ENCODE measurements around the gene KRT37. TPM values are rescaled to one million over a fixed set of nuclear protein-coding genes. Genes with fewer than 3 reads are reported as not detected.
A peak's percentile ranks its signal among the peaks of the same experiment; 100 is the strongest.
"Not testable (repeated sequence)": the region's sequence is repeated elsewhere in the genome, so short reads cannot be mapped to it uniquely, and the experiment has no call there.

Gene KRT37
- total RNA-seq, 1 donor from 2014 or later = not detected

DNA sequence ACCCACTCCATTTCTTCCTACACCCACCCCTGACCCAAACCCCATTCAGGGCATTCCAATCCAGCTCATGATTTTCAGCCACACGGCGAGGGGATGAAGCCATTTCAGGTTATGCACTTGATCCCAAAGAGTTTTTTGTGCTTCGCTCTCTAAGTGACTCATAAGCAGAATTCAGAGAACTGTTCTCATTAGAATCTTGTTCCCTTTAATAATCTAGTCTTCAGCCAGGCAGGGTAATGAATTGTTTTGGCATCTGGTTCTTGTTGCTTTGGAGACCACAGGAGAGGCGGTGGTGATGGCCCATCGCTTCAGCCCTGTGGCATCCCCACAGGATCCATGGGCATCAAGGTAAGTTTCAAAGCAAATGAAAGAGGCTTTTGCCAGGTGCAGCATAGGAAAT lies 22.2 kb downstream of the KRT37 start:
- TF ChIP-seq, protein P1, sequence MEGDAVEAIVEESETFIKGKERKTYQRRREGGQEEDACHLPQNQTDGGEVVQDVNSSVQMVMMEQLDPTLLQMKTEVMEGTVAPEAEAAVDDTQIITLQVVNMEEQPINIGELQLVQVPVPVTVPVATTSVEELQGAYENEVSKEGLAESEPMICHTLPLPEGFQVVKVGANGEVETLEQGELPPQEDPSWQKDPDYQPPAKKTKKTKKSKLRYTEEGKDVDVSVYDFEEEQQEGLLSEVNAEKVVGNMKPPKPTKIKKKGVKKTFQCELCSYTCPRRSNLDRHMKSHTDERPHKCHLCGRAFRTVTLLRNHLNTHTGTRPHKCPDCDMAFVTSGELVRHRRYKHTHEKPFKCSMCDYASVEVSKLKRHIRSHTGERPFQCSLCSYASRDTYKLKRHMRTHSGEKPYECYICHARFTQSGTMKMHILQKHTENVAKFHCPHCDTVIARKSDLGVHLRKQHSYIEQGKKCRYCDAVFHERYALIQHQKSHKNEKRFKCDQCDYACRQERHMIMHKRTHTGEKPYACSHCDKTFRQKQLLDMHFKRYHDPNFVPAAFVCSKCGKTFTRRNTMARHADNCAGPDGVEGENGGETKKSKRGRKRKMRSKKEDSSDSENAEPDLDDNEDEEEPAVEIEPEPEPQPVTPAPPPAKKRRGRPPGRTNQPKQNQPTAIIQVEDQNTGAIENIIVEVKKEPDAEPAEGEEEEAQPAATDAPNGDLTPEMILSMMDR (conservative IDR thresholded peaks at IDR 0.05) = no peak
- Mint-ChIP-seq H3K36me3 (ENCODE audit: low read depth) (no peaks in the 10 kb centered on the region), H3K4me3 (no peak overlapping the region), H3K4me1 (peaks cover 45% of the 10 kb centered on the region), H3K9me3 (no peaks in the 10 kb centered on the region), H3K27ac (ENCODE audit: unreplicated experiment) (no peak overlapping the region), H3K27me3 (ENCODE audit: low read depth) (no peaks in the 10 kb centered on the region)
- no peak for DNase-seq (ENCODE audit: low read depth, low spot score)

DNA sequence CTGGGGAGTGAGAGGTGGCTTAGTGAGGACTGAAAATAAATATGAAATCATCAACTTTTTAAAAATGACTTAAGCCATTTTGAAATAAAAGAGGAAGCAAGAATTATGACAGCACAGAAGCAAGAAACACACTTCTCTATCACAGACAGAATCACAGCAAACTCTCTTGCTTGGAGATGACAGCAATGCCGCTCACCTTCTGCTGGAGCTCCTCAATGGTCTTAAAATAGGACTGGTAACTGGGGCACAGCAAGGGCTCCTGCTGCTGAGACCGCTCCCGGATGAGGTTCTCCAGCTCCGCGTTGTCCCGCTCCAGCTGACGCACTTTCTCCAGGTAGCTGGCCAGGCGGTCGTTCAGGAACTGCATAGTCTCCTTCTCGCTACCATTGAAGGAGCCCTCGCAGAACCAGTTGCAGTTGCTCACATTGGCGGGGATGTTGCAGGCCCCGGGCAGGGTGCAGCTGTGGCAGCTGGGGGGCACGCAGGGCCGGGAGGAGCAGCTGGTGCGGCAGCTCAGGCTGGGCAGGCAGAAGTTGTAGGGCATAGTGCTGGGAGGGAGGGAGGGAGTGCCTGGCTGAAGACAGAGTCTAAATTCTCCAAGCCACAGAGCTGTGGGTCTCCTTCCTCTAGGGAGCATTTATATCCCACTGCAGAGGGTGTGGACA lies 27.3 kb downstream of the KRT37 start, which contains the start of gene KRT31:
Gene KRT31 (minus strand): TSS at position 613 of the 665 bp plus-strand sequence. CDS start 69 bp downstream, at position 544.
- no peaks in the 10 kb centered on the region for H3K36me3 Mint-ChIP-seq (ENCODE audit: low read depth)
- no peaks in the 10 kb centered on the region for H3K9me3 Mint-ChIP-seq
- H3K4me3 Mint-ChIP-seq = no peak within 1 kb of the TSS
- H3K4me1 Mint-ChIP-seq = peaks cover 17% of the 10 kb centered on the region
- TF ChIP-seq, protein P1 (conservative IDR thresholded peaks at IDR 0.05) = no peak
- no peak for DNase-seq (ENCODE audit: low read depth, low spot score)
- no peak within 1 kb of the TSS for H3K27ac Mint-ChIP-seq (ENCODE audit: unreplicated experiment)
- no peaks in the 10 kb centered on the region for H3K27me3 Mint-ChIP-seq (ENCODE audit: low read depth)

DNA sequence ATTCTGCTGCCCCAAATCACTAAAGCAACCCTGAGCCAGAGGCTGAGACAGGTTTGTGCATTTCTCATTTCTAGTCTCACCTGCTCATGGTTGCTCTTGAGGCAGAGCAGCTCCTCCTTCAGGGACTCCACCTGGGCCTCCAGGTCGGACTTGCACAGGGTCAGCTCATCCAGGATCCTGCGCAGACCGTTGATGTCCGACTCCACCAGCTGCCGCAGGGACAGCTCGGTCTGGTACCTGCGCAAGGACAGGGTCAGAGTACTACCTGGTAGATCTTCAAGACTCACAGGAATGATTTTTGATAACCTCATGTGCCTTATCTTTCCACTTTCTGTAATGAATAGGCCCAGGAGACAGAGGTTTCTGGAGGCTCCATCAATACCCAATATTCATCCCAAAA lies 28.0 kb downstream of the KRT37 start:
- no peaks in the 10 kb centered on the region for H3K27me3 Mint-ChIP-seq (ENCODE audit: low read depth)
- no peak overlapping the region for H3K27ac Mint-ChIP-seq (ENCODE audit: unreplicated experiment)
- no peak for DNase-seq (ENCODE audit: low read depth, low spot score)
- no peaks in the 10 kb centered on the region for H3K9me3 Mint-ChIP-seq
- TF ChIP-seq, protein P1 (conservative IDR thresholded peaks at IDR 0.05) = no peak
- no peak overlapping the region for H3K4me3 Mint-ChIP-seq
- peaks cover 16% of the 10 kb centered on the region for H3K4me1 Mint-ChIP-seq
- H3K36me3 Mint-ChIP-seq (ENCODE audit: low read depth) = no peaks in the 10 kb centered on the region

DNA sequence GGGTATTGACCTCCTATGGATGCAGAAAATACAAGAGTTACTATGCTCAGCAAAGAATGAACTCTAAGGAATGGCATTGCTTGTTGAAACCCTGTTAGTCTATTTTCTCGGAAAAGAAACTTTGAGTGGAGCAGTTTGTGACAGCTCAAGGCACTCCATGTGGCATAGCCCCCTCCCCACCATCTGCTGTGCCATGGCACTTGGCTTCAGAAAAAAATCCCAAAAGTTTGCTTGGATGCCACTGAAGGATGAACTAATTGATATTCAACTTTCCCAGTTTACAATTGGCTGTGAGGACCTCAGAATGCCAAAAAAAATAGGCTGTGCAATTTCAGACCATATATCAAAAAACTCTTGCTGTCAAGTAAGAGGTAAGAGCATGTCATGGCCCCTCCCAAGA lies 28.8 kb downstream of the KRT37 start:
- Mint-ChIP-seq H3K27ac (ENCODE audit: unreplicated experiment) (no peak overlapping the region), H3K9me3 (no peaks in the 10 kb centered on the region), H3K27me3 (ENCODE audit: low read depth) (no peaks in the 10 kb centered on the region), H3K36me3 (ENCODE audit: low read depth) (no peaks in the 10 kb centered on the region), H3K4me1 (peaks cover 17% of the 10 kb centered on the region), H3K4me3 (no peak overlapping the region)
- TF ChIP-seq, protein P1 (conservative IDR thresholded peaks at IDR 0.05) = no peak
- no peak for DNase-seq (ENCODE audit: low read depth, low spot score)

DNA sequence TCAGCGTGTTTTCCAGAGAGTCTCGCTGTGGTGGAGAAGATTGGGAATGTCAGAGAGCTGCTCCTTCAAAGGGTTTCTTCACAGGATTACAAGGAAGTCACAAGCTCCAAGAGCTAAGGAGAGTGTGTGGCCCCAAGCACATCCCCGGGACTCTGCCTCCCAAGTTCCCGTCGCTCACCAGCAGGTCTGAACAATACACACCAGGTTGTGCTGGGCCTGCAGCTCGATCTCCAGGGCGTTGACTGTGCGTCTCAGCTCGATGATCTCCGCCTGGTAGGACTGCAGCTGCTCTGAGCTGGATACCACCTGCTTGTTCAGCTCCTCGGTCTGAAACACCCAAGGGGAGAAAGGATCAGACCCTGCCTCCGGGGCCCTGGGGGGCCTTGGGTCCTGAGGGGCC lies 29.3 kb downstream of the KRT37 start:
- DNase-seq (ENCODE audit: low read depth, low spot score); H3K9me3 Mint-ChIP-seq; H3K27me3 Mint-ChIP-seq (ENCODE audit: low read depth); H3K36me3 Mint-ChIP-seq (ENCODE audit: low read depth); H3K4me3 Mint-ChIP-seq: not testable (repeated sequence)
- Mint-ChIP-seq H3K27ac (ENCODE audit: unreplicated experiment) (peak overlapping the region; percentile 57), H3K4me1 (peaks cover 16% of the 10 kb centered on the region)

DNA sequence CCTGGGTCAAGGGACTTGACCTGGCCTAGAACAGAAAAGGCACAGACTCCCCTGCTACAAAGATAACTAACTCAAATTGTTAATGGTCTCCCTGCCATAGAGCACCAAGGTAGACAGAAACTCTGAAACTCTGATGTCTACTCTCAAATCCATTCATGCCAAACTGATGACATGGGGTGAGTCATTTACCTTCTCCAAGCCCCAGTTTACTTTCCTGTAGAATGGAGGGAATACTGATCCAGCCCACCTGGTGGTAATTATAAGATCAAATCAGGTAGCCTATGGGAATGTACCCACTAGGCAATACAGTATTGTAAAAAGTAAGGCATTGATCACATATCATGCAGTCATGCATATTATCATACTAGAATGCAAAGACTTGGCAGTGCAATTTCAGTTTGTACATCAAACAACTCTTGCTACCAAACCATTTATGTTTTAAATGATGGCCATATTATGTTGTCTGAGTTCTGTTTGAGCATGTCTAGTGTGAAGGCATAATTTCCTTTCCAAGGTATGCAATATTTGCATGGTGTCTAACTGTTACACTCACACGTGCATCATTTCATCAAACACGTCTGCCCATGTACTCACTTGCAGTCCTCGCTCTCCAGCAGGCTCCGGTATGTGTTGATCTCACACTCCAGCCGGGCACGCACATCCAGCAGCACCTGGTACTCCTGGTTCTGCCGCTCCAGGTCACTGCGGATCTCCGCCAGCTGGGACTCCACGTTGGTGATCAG lies 30.0 kb downstream of the KRT37 start:
- Mint-ChIP-seq H3K36me3 (ENCODE audit: low read depth) (no peaks in the 10 kb centered on the region), H3K27me3 (ENCODE audit: low read depth) (no peaks in the 10 kb centered on the region), H3K4me1 (peaks cover 16% of the 10 kb centered on the region), H3K27ac (ENCODE audit: unreplicated experiment) (no peak overlapping the region), H3K4me3 (no peak overlapping the region), H3K9me3 (no peaks in the 10 kb centered on the region)
- no peak for DNase-seq (ENCODE audit: low read depth, low spot score)
- TF ChIP-seq, protein P1 (conservative IDR thresholded peaks at IDR 0.05) = no peak

Data from neural crest cell (in vitro differentiated cells).